Iris pigment epithelial cell (primary cell): ENCODE results near the gene DBNDD1.

Experiments
- DNase-seq: peaks from one replicate; pipeline ENCODE4 v3.0.0-alpha.2; 2011; ENCODE audit warnings: low read depth

Gene DBNDD1

GRCh38 chr16:90035902-90036301 lies 16.6 kb upstream of the DBNDD1 start:
- no peak for DNase-seq

- DNase-seq = no peak
Observed at GRCh38 chr16:90034504-90034903, 15.2 kb upstream of the DBNDD1 start.

- DNase-seq = no peak
Observed at GRCh38 chr16:90033387-90033786, 14.1 kb upstream of the DBNDD1 start.

- peak; percentile 31 for DNase-seq
Observed at GRCh38 chr16:90032674-90033331, 13.5 kb upstream of the DBNDD1 start.

- peak; percentile 31 for DNase-seq
Observed at GRCh38 chr16:90031931-90032673, 12.8 kb upstream of the DBNDD1 start.

- DNase-seq = no peak
Observed at GRCh38 chr16:90031186-90031930, 12.1 kb upstream of the DBNDD1 start.

GRCh38 chr16:90028985-90029384 lies 9.7 kb upstream of the DBNDD1 start:
- no peak for DNase-seq

GRCh38 chr16:90027611-90028010 lies 8.4 kb upstream of the DBNDD1 start:
- DNase-seq = no peak

GRCh38 chr16:90026135-90026534 lies 6.9 kb upstream of the DBNDD1 start:
- DNase-seq = no peak

GRCh38 chr16:90023078-90023447 lies 3.8 kb upstream of the DBNDD1 start:
- no peak for DNase-seq

- DNase-seq = peak; percentile 84
Observed at GRCh38 chr16:90022209-90023077, 3.2 kb upstream of the DBNDD1 start.

GRCh38 chr16:90020838-90021382 lies 1.7 kb upstream of the DBNDD1 start:
- DNase-seq = peak; percentile 71

- peak; percentile 47 for DNase-seq
Observed at GRCh38 chr16:90020260-90020837, 1.1 kb upstream of the DBNDD1 start.

GRCh38 chr16:90019543-90020259 lies 445 bp upstream of the DBNDD1 start:
- peak; percentile 87 for DNase-seq

GRCh38 chr16:90018297-90018651 lies 982 bp downstream of the DBNDD1 start:
- no peak for DNase-seq

- DNase-seq = no peak
Observed at GRCh38 chr16:90016339-90016950, 2.8 kb downstream of the DBNDD1 start.

GRCh38 chr16:90015586-90016338 lies 3.5 kb downstream of the DBNDD1 start:
- DNase-seq = peak; percentile 26

GRCh38 chr16:90012991-90013745 lies 6.1 kb downstream of the DBNDD1 start:
- no peak for DNase-seq
